A549 (cell line): Measurements from ENCODE around the gene PATJ. TPM values are rescaled to one million over a fixed set of nuclear protein-coding genes. Genes with fewer than 3 reads are reported as not detected.

Experiments
- ATAC-seq, 2 experiments: fragments of 200-7000 bp in 1 of 2; fragments of >200 bp in 1 of 2; cut with Nextera tagmentation in 1 of 2; cut with Tn5 transposase in 1 of 2; 3 replicates each; pipeline versions ENCODE4 v1.8.0 to v1.9.1; 2018 to 2020; ENCODE audit warnings: mild to moderate bottlenecking in 1 of 2, moderate library complexity in 1 of 2
- CTCF ChIA-PET: fragments of 300-600 bp; sonication (Branson Sonifier 250); formaldehyde crosslinking; extraction: SDS; loops from one replicate; lab custom pipeline; 2021; ENCODE audit warnings: antibody characterized with exemption, inconsistent platforms; lab: Yijun Ruan, JAX
- POLR2A ChIA-PET: fragments of 350-600 bp; formaldehyde crosslinking; extraction: SDS; loops from one replicate; lab custom pipeline; 2021; ENCODE audit warnings: antibody characterized with exemption, inconsistent platforms; lab: Yijun Ruan, JAX
- DNase-seq, 2 experiments: peaks; one replicate each; pipeline versions ENCODE4 v3.0.0 to v3.0.0-alpha.2; 2011 to 2016; ENCODE audit warnings: low read depth in 1 of 2, low spot score in 1 of 2
- FAIRE-seq: peaks from 2 replicates; lab custom pipeline; 2011; peaks lifted over from hg19 to GRCh38; lab: Jason Lieb, UNC
- H3K27ac ChIP-seq, 2 experiments: fragments of >200 bp; sonication (Bioruptor Twin); formaldehyde crosslinking; 3 replicates each; pipeline ENCODE4 v1.5.1; 2016 to 2017
- H3K4me1 ChIP-seq: fragments of >200 bp; sonication (Bioruptor Twin); formaldehyde crosslinking; 3 replicates; pipeline ENCODE4 v1.6.1; 2016
- H3K4me2 ChIP-seq: fragments of >200 bp; sonication (Bioruptor Twin); formaldehyde crosslinking; 3 replicates; pipeline ENCODE4 v1.6.1; 2016
- H3K4me3 ChIP-seq: fragments of >200 bp; sonication (Bioruptor Twin); formaldehyde crosslinking; 3 replicates; pipeline ENCODE4 v1.5.1; 2016
- H3K9me3 ChIP-seq: fragments of >200 bp; sonication (Bioruptor Twin); formaldehyde crosslinking; 3 replicates; pipeline ENCODE4 v1.6.1; 2016
- BHLHE40 ChIP-seq: IDR thresholded peaks from 2 replicates; pipeline ENCODE4 v1.6.1; 2012; ENCODE audit warnings: low read depth, low read length, inconsistent platforms
- CBX8 ChIP-seq: fragments of 200-600 bp; sonication (generic); IDR thresholded peaks from 2 replicates; pipeline ENCODE4 v1.6.1; 2016
- CEBPB ChIP-seq, 2 experiments: fragments of >200 bp in 1 of 2; sonication (Bioruptor Twin) in 1 of 2; formaldehyde crosslinking in 1 of 2; IDR thresholded peaks; 2 replicates each; pipeline ENCODE4 v1.6.1; 2012 to 2016
- CHD4 ChIP-seq: fragments of 200-600 bp; sonication (generic); IDR thresholded peaks from 2 replicates; pipeline ENCODE4 v1.6.1; 2016; ENCODE audit warnings: antibody characterized with exemption, mild to moderate bottlenecking, borderline replicate concordance
- EHF ChIP-seq: fragments of 250-450 bp; sonication (Bioruptor Pico); IDR thresholded peaks from 2 replicates; pipeline ENCODE4 v1.5.0; 2020; ENCODE audit warnings: mild to moderate bottlenecking
- ESRRA ChIP-seq: fragments of 150-350 bp; IDR thresholded peaks from 2 replicates; pipeline ENCODE4 v1.6.1; 2014; ENCODE audit warnings: mild to moderate bottlenecking, low read length, borderline replicate concordance
- GATA3 ChIP-seq: IDR thresholded peaks from 2 replicates; pipeline ENCODE4 v1.6.1; 2012; ENCODE audit warnings: borderline replicate concordance
- HEYL ChIP-seq: fragments of 250-450 bp; sonication (Bioruptor Pico); IDR thresholded peaks from 2 replicates; pipeline ENCODE4 v1.8.0; 2021; ENCODE audit warnings: mild to moderate bottlenecking, moderate library complexity
- JUNB ChIP-seq: fragments of >200 bp; sonication (Bioruptor Twin); formaldehyde crosslinking; IDR thresholded peaks from 2 replicates; pipeline ENCODE4 v1.6.1; 2016
- KDM1A ChIP-seq: fragments of 200-600 bp; sonication (generic); IDR thresholded peaks from 2 replicates; pipeline ENCODE4 v1.6.1; 2016; ENCODE audit warnings: low read depth, mild to moderate bottlenecking
- MAFK ChIP-seq: fragments of 450-650 bp; IDR thresholded peaks from 2 replicates; pipeline ENCODE4 v1.6.1; 2014; ENCODE audit not compliant: partially characterized antibody
- MYC ChIP-seq: IDR thresholded peaks from 2 replicates; pipeline ENCODE4 v1.6.1; 2012; ENCODE audit warnings: mild to moderate bottlenecking, inconsistent platforms, low read length, improper control_type of control experiment, borderline replicate concordance
- NFE2L2 ChIP-seq: fragments of 150-350 bp; conservative IDR thresholded peaks from 2 replicates; pipeline ENCODE4 v1.6.1; 2014; ENCODE audit warnings: low read length
- NR3C1 ChIP-seq: fragments of >200 bp; sonication (Bioruptor Twin); formaldehyde crosslinking; IDR thresholded peaks from 3 replicates; pipeline ENCODE4 v1.6.1; 2017
- POLR2A ChIP-seq: IDR thresholded peaks from 2 replicates; pipeline ENCODE4 v1.6.1; 2012; ENCODE audit warnings: mild to moderate bottlenecking, low read length
- POLR2AphosphoS2 ChIP-seq: conservative IDR thresholded peaks from 2 replicates; pipeline ENCODE4 v1.6.1; 2012; ENCODE audit warnings: low read length, improper control_type of control experiment, inconsistent platforms
- SMC3 ChIP-seq: fragments of >200 bp; sonication (Bioruptor Twin); formaldehyde crosslinking; IDR thresholded peaks from 3 replicates; pipeline ENCODE4 v1.6.1; 2018; ENCODE audit warnings: inconsistent platforms
- SREBF2 ChIP-seq: fragments of 450-650 bp; IDR thresholded peaks from 2 replicates; pipeline ENCODE4 v1.6.1; 2014; ENCODE audit warnings: mild to moderate bottlenecking, moderate library complexity
- TFCP2L1 ChIP-seq: fragments of 250-450 bp; sonication (Bioruptor Pico); IDR thresholded peaks from 2 replicates; pipeline ENCODE4 v1.5.0; 2021; ENCODE audit warnings: mild to moderate bottlenecking
- ZNF302 ChIP-seq: fragments of 250-450 bp; sonication (Bioruptor Pico); IDR thresholded peaks from 2 replicates; pipeline ENCODE4 v1.9.0; 2021; ENCODE audit warnings: inconsistent platforms, mild to moderate bottlenecking, moderate library complexity
- ZSCAN20 ChIP-seq: fragments of 250-450 bp; sonication (Bioruptor Pico); IDR thresholded peaks from 2 replicates; pipeline ENCODE4 v1.8.0; 2022; ENCODE audit warnings: mild to moderate bottlenecking, moderate library complexity
- WGBS: methylation state at CpG from one replicate; pipeline ENCODE4 v1.1.6; 2017; ENCODE audit errors: missing lambda C conversion rate; 5-methylcytosine and 5-hydroxymethylcytosine counted together
- polyA plus RNA-seq, 4 experiments: library from polyadenylated mRNA; depleted of rRNA in 3 of 4; stranded (reverse); fragments of >200 nt; fragmentation: RNase III in 1 of 4; extraction: RNeasy Plus Mini Kit Qiagen cat#74134 plus additional on column Dnase treatment in 1 of 4; gene quantifications; 2 replicates in 3 of 4; 3 replicates in 1 of 4; pipeline ENCODE4 v1.2.3, GENCODE V29; 2011 to 2017
- TF ChIP-seq, protein P1 (sequence below): fragments of 250-450 bp; sonication (Bioruptor Pico); IDR thresholded peaks from 2 replicates; pipeline ENCODE4 v1.5.0; 2021; ENCODE audit warnings: mild to moderate bottlenecking, moderate library complexity, borderline replicate concordance
- TF ChIP-seq, protein P2 (sequence below): fragments of >200 bp; sonication (Bioruptor Twin); formaldehyde crosslinking; IDR thresholded peaks from 2 replicates; pipeline ENCODE4 v1.6.1; 2016
- TF ChIP-seq, protein P3 (sequence below): fragments of 250-450 bp; sonication (Bioruptor Pico); IDR thresholded peaks from 2 replicates; pipeline ENCODE4 v1.5.0; 2020; ENCODE audit warnings: low read depth, mild to moderate bottlenecking, moderate library complexity
- TF ChIP-seq, protein P4 (sequence below): IDR thresholded peaks from 2 replicates; pipeline ENCODE4 v1.6.1; 2012
- TF ChIP-seq, protein P5 (sequence below): fragments of 150-350 bp; IDR thresholded peaks from 2 replicates; pipeline ENCODE4 v1.6.1; 2014; ENCODE audit warnings: low read depth, mild to moderate bottlenecking, low read length

Gene PATJ
- polyA plus RNA-seq, 2 of the 4 experiments (the other 2 are of a cell fraction): 6.0 to 14.7 TPM

DNA sequence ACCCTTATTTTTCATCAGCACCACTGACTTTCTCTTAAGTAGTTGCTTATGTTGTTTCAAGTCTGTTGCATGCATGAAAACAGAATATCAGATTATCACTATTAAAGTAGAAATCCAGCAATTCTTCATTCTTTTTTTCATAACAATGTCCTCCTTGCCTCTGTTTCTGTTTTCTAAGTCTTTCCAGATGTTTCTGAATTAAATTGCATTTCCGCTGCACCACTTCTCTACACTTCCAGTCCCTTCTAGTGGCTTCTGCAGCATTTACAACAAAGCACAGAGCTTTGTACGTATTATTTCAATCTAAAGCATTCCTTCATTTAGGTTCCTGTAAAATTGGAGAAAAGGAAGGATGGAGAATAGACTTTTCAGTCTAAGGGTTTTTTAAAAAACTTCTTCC, 42.4 kb downstream of the PATJ start:
- WGBS: 96% methylated on average over 2 of the region's 2 CpGs
- Histone ChIP-seq H3K9me3 (no peaks in the 10 kb centered on the region), H3K4me3 (no peak overlapping the region), H3K27ac (no peak overlapping the region)
- no peak for ATAC-seq
- DNase-seq: no peak
- FAIRE-seq: no peak
- TF ChIP-seq ESRRA: no peak
- no peak for TF ChIP-seq ZSCAN20 (CRISPR knock-in tag)
- no peak for TF ChIP-seq GATA3
- TF ChIP-seq, protein P1, sequence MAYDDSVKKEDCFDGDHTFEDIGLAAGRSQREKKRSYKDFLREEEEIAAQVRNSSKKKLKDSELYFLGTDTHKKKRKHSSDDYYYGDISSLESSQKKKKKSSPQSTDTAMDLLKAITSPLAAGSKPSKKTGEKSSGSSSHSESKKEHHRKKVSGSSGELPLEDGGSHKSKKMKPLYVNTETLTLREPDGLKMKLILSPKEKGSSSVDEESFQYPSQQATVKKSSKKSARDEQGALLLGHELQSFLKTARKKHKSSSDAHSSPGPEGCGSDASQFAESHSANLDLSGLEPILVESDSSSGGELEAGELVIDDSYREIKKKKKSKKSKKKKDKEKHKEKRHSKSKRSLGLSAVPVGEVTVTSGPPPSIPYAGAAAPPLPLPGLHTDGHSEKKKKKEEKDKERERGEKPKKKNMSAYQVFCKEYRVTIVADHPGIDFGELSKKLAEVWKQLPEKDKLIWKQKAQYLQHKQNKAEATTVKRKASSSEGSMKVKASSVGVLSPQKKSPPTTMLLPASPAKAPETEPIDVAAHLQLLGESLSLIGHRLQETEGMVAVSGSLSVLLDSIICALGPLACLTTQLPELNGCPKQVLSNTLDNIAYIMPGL (CRISPR knock-in tag): no peak
- TF ChIP-seq EHF (CRISPR knock-in tag): no peak
- TF ChIP-seq, protein P2, sequence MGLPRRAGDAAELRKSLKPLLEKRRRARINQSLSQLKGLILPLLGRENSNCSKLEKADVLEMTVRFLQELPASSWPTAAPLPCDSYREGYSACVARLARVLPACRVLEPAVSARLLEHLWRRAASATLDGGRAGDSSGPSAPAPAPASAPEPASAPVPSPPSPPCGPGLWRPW: no peak
- no peak for TF ChIP-seq POLR2A
- TF ChIP-seq, protein P3, sequence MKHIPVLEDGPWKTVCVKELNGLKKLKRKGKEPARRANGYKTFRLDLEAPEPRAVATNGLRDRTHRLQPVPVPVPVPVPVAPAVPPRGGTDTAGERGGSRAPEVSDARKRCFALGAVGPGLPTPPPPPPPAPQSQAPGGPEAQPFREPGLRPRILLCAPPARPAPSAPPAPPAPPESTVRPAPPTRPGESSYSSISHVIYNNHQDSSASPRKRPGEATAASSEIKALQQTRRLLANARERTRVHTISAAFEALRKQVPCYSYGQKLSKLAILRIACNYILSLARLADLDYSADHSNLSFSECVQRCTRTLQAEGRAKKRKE (CRISPR knock-in tag): no peak
- no peak for TF ChIP-seq MYC
- no peak for TF ChIP-seq CHD4
- no peak for TF ChIP-seq TFCP2L1
- TF ChIP-seq, protein P4, sequence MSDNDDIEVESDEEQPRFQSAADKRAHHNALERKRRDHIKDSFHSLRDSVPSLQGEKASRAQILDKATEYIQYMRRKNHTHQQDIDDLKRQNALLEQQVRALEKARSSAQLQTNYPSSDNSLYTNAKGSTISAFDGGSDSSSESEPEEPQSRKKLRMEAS: no peak
- TF ChIP-seq SREBF2: no peak
- no peak for TF ChIP-seq NFE2L2
- TF ChIP-seq, protein P5, sequence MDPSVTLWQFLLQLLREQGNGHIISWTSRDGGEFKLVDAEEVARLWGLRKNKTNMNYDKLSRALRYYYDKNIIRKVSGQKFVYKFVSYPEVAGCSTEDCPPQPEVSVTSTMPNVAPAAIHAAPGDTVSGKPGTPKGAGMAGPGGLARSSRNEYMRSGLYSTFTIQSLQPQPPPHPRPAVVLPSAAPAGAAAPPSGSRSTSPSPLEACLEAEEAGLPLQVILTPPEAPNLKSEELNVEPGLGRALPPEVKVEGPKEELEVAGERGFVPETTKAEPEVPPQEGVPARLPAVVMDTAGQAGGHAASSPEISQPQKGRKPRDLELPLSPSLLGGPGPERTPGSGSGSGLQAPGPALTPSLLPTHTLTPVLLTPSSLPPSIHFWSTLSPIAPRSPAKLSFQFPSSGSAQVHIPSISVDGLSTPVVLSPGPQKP: no peak
- no peak for TF ChIP-seq NR3C1
- no peak for TF ChIP-seq ZNF302 (CRISPR knock-in tag)
- TF ChIP-seq MAFK: no peak
- no peak for TF ChIP-seq POLR2AphosphoS2
- TF ChIP-seq, all 56 proteins: peak for 0
- ChIA-PET CTCF (interaction anchor here (1.7 kb wide), 1 partner anchor 9 kb away, joined by 3 read pairs; no protein-coding TSS in a partner anchor), POLR2A (no interaction called here)
- no peaks in the 10 kb centered on the region for H3K4me1 ChIP-seq
- no peak overlapping the region for H3K4me2 ChIP-seq

DNA sequence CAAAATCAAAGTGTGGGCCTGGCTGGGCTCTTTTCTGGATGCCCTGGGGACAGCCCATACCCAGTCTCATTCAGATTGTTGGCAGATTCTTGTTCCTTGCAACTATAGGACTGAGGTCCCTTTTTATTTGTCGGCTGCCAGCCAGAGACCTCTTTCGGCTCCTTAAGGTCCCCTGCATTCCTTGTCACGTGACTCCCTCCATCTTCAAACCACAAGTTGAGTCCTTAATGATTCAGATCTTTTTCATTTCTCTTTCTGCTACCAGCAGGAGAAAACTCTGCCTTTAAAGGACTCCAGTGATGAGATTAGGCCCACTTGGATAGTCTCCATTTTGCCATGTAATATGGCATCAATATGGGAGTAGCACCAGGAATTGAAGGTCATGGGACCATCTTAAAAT, 48.6 kb downstream of the PATJ start:
- ChIA-PET CTCF (interaction anchor here (1.3 kb wide), 1 partner anchor 16 kb away, joined by 3 read pairs; no protein-coding TSS in a partner anchor), POLR2A (no interaction called here)
- Histone ChIP-seq H3K4me2 (no peak overlapping the region), H3K9me3 (no peaks in the 10 kb centered on the region), H3K27ac (no peak overlapping the region), H3K4me3 (no peak overlapping the region), H3K4me1 (no peaks in the 10 kb centered on the region)
- FAIRE-seq: no peak
- DNase-seq: no peak
- ATAC-seq: no peak
- no peak for TF ChIP-seq CHD4
- TF ChIP-seq KDM1A: no peak
- TF ChIP-seq HEYL (CRISPR knock-in tag): no peak
- TF ChIP-seq SMC3: no peak
- no peak for TF ChIP-seq BHLHE40
- TF ChIP-seq CEBPB (IDR thresholded peaks at IDR 0.05): no peak
- no peak for TF ChIP-seq CBX8
- no peak for TF ChIP-seq ZSCAN20 (CRISPR knock-in tag)
- TF ChIP-seq, protein P5: no peak
- no peak for TF ChIP-seq MAFK
- no peak for TF ChIP-seq JUNB
- 92% methylated on average over 3 of the region's 3 CpGs for WGBS
